Adrenal gland (tissue), 5 donors: Measurements from ENCODE around the gene ARHGEF26.

Experiments used
- POLR2A ChIP-seq, 2 donors: fragments of 450-650 bp; IDR thresholded peaks; one replicate each; pipeline ENCODE4 v1.6.1; 2017; ENCODE audit warnings: antibody characterized with exemption in 2 of 2, mild to moderate bottlenecking in 2 of 2, moderate library complexity in 1 of 2
- TF ChIP-seq, protein P1 (sequence below), 6 experiments: fragments of 450-650 bp in 4 of 6; fragments of 200-600 bp in 2 of 6; sonication (generic) in 1 of 6; IDR thresholded peaks; 1 replicate in 5 of 6; 2 replicates in 1 of 6; pipeline versions ENCODE4 v1.5.1 to v1.8.0; 2016 to 2021; ENCODE audit warnings: antibody characterized with exemption in 6 of 6, mild to moderate bottlenecking in 2 of 6, moderate library complexity in 1 of 6
- donor health status: DM: no; HTN: no; CAD: no.

DNA sequence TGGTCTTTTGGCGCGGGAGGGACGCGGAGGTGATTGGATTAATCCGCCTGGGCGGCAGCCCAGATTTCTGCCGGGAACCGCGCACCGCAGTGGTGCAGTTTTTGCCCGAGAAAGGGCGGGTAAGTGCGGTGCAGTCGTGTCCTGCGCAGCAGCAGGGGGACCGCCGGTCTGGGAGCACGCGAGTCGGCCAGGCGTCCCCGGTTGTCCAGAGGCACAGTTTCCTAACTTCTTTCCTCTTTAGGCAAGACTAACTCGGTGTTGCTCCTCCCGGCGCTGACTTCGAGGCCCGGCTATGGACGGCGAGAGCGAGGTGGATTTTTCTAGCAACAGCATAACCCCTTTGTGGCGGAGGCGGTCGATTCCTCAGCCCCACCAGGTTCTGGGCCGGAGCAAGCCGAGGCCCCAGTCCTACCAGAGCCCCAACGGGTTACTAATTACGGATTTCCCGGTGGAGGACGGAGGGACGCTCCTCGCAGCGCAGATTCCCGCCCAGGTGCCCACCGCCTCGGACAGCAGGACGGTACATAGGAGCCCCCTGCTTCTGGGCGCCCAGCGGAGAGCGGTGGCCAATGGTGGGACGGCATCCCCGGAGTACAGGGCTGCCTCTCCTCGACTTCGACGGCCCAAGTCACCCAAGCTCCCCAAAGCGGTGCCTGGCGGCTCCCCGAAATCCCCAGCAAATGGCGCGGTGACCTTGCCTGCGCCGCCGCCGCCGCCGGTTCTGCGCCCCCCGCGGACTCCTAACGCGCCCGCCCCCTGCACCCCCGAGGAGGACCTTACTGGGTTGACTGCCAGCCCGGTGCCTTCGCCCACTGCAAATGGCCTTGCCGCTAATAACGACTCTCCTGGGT lies 736 bp downstream of the ARHGEF26 start:
- TF ChIP-seq POLR2A (IDR thresholded peaks at IDR 0.05) = no peak
- TF ChIP-seq, protein P1, sequence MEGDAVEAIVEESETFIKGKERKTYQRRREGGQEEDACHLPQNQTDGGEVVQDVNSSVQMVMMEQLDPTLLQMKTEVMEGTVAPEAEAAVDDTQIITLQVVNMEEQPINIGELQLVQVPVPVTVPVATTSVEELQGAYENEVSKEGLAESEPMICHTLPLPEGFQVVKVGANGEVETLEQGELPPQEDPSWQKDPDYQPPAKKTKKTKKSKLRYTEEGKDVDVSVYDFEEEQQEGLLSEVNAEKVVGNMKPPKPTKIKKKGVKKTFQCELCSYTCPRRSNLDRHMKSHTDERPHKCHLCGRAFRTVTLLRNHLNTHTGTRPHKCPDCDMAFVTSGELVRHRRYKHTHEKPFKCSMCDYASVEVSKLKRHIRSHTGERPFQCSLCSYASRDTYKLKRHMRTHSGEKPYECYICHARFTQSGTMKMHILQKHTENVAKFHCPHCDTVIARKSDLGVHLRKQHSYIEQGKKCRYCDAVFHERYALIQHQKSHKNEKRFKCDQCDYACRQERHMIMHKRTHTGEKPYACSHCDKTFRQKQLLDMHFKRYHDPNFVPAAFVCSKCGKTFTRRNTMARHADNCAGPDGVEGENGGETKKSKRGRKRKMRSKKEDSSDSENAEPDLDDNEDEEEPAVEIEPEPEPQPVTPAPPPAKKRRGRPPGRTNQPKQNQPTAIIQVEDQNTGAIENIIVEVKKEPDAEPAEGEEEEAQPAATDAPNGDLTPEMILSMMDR (IDR thresholded peaks at IDR 0.05) = no peak
